Thyroid gland (tissue), 4 donors: ENCODE results near the gene CNTFR.

Source experiments
- POLR2A ChIP-seq, 2 donors: fragments of 450-650 bp; IDR thresholded peaks; one replicate each; pipeline ENCODE4 v1.6.1; 2017; ENCODE audit warnings: antibody characterized with exemption in 2 of 2, mild to moderate bottlenecking in 2 of 2, moderate library complexity in 1 of 2
- TF ChIP-seq, protein P1 (sequence below), 6 experiments: fragments of 200-600 bp in 3 of 6; fragments of 450-650 bp in 3 of 6; sonication (generic) in 3 of 6; IDR thresholded peaks; one replicate each; pipeline ENCODE4 v1.5.1; 2016 to 2019; ENCODE audit warnings: antibody characterized with exemption in 6 of 6, mild to moderate bottlenecking in 2 of 6, inconsistent platforms in 1 of 6, moderate library complexity in 1 of 6

- no peak for TF ChIP-seq POLR2A (IDR thresholded peaks at IDR 0.05)
- TF ChIP-seq, protein P1, sequence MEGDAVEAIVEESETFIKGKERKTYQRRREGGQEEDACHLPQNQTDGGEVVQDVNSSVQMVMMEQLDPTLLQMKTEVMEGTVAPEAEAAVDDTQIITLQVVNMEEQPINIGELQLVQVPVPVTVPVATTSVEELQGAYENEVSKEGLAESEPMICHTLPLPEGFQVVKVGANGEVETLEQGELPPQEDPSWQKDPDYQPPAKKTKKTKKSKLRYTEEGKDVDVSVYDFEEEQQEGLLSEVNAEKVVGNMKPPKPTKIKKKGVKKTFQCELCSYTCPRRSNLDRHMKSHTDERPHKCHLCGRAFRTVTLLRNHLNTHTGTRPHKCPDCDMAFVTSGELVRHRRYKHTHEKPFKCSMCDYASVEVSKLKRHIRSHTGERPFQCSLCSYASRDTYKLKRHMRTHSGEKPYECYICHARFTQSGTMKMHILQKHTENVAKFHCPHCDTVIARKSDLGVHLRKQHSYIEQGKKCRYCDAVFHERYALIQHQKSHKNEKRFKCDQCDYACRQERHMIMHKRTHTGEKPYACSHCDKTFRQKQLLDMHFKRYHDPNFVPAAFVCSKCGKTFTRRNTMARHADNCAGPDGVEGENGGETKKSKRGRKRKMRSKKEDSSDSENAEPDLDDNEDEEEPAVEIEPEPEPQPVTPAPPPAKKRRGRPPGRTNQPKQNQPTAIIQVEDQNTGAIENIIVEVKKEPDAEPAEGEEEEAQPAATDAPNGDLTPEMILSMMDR (IDR thresholded peaks at IDR 0.05) = peak in 5 of 6 experiments; percentile 4 to 57 (median 38)
Observed at GRCh38 chr9:34546834-34547827, 42.4 kb downstream of the CNTFR start.
